ENCODE results near the gene RPS6KC1. TPM values are rescaled to one million over a fixed set of nuclear protein-coding genes. Genes with fewer than 3 reads are reported as not detected.

Gene RPS6KC1
- total and polyA plus RNA-seq, 2 of the 4 experiments (the other 2 are of a cell fraction): 7.9 to 23.7 TPM

GRCh38 chr1:213256438-213257087, 205.5 kb downstream of the RPS6KC1 start:
- H3K4me1 ChIP-seq (ENCODE audit: control insufficient read depth, insufficient read depth, low read length): no peaks in the 10 kb centered on the region
- no peak overlapping the region for H2AK5ac ChIP-seq (ENCODE audit: low read depth, low read length)
- TF ChIP-seq RAD21 (IDR thresholded peaks at IDR 0.05; ENCODE audit: low read length) (no peak), MAZ (IDR thresholded peaks at IDR 0.05; ENCODE audit: borderline replicate concordance, low read depth, low read length) (no peak), POLR2A (IDR thresholded peaks at IDR 0.05; ENCODE audit: low read depth, low read length) (no peak), MAFK (IDR thresholded peaks at IDR 0.05; ENCODE audit: low read depth, low read length) (no peak), CEBPB (IDR thresholded peaks at IDR 0.05; ENCODE audit: low read depth, low read length) (no peak), ELK1 (IDR thresholded peaks at IDR 0.05; ENCODE audit: borderline replicate concordance, low read depth, low read length) (no peak), RFX5 (IDR thresholded peaks at IDR 0.05; ENCODE audit: low read depth, low read length) (no peak), BHLHE40 (IDR thresholded peaks at IDR 0.05; ENCODE audit: low read depth, low read length) (no peak), RCOR1 (IDR thresholded peaks at IDR 0.05; ENCODE audit: insufficient replicate concordance, low read length) (no peak), USF2 (IDR thresholded peaks at IDR 0.05; ENCODE audit: low read depth, low read length) (no peak), CHD1 (IDR thresholded peaks at IDR 0.05; ENCODE audit: low read depth, low read length) (no peak), MXI1 (IDR thresholded peaks at IDR 0.05; ENCODE audit: borderline replicate concordance, low read depth, low read length) (no peak), NFE2L2 (IDR thresholded peaks at IDR 0.05; ENCODE audit: low read depth, low read length) (no peak), SMC3 (IDR thresholded peaks at IDR 0.05; ENCODE audit: low read depth, low read length) (no peak), FOS (IDR thresholded peaks at IDR 0.05; ENCODE audit: low read depth, low read length) (no peak)
- TF ChIP-seq, protein P1, sequence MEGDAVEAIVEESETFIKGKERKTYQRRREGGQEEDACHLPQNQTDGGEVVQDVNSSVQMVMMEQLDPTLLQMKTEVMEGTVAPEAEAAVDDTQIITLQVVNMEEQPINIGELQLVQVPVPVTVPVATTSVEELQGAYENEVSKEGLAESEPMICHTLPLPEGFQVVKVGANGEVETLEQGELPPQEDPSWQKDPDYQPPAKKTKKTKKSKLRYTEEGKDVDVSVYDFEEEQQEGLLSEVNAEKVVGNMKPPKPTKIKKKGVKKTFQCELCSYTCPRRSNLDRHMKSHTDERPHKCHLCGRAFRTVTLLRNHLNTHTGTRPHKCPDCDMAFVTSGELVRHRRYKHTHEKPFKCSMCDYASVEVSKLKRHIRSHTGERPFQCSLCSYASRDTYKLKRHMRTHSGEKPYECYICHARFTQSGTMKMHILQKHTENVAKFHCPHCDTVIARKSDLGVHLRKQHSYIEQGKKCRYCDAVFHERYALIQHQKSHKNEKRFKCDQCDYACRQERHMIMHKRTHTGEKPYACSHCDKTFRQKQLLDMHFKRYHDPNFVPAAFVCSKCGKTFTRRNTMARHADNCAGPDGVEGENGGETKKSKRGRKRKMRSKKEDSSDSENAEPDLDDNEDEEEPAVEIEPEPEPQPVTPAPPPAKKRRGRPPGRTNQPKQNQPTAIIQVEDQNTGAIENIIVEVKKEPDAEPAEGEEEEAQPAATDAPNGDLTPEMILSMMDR (conservative IDR thresholded peaks at IDR 0.05; ENCODE audit: low read depth, low read length): no peak
- ChIA-PET CTCF (interaction anchor here (0.6 kb wide), 1 partner anchor 13 kb away, joined by 3 read pairs; no protein-coding TSS in a partner anchor), POLR2A (ENCODE audit: unreplicated experiment) (interaction anchor here (0.6 kb wide), 1 partner anchor 15 kb away, joined by 3 read pairs; no protein-coding TSS in a partner anchor)
- H3K9me3 ChIP-seq (ENCODE audit: control insufficient read depth, insufficient read depth, low read length): no peaks in the 10 kb centered on the region
- no peak for ATAC-seq (ENCODE audit: low read depth)
- no peaks in the 10 kb centered on the region for H3K36me3 ChIP-seq (ENCODE audit: control insufficient read depth, insufficient read depth, low read length)
- in situ Hi-C loops (cut with MboI; ENCODE audit: low sequenced_read_pairs): no loop called here
- no peak for DNase-seq
- H3K79me1 ChIP-seq (ENCODE audit: low read depth in 1 of 2, low read length in 2 of 2): no peaks in the 10 kb centered on the region
- no peak overlapping the region for H3K9ac ChIP-seq (ENCODE audit: low read depth, low read length)
- no peak overlapping the region for H2BK120ac ChIP-seq (ENCODE audit: low read depth, low read length)
- no peak overlapping the region for H4K91ac ChIP-seq (ENCODE audit: insufficient read depth, low read depth, low read length)
- no peak overlapping the region for H3K18ac ChIP-seq (ENCODE audit: low read depth, low read length)
- no peak overlapping the region for H3K4me2 ChIP-seq (ENCODE audit: low read depth, low read length)
- H3K14ac ChIP-seq (replicated peaks; ENCODE audit: low read depth, low read length): no peak overlapping the region
- no peaks in the 10 kb centered on the region for H3K27me3 ChIP-seq (ENCODE audit: control insufficient read depth, insufficient read depth, low read length)
- no TSS peak for BruUV-seq (replicated peaks)
- no peaks in the 10 kb centered on the region for H4K20me1 ChIP-seq (ENCODE audit: insufficient read depth, low read length)
- H2BK15ac ChIP-seq (ENCODE audit: low read depth, low read length): no peak overlapping the region
- no peak overlapping the region for H2AK9ac ChIP-seq (replicated peaks; ENCODE audit: low read depth, low read length, poor library complexity)
- H3K4ac ChIP-seq (ENCODE audit: low read depth, low read length): no peak overlapping the region
- H3K56ac ChIP-seq (ENCODE audit: extremely low read depth, insufficient read depth, low read length): no peak overlapping the region
- H3K27ac ChIP-seq (ENCODE audit: insufficient read depth, low read length): no peak overlapping the region
- no peak overlapping the region for H2AFZ ChIP-seq (replicated peaks; ENCODE audit: low read length, poor library complexity)
- no peak overlapping the region for H4K8ac ChIP-seq (ENCODE audit: low read depth in 2 of 2, low read length in 2 of 2)
- dilution Hi-C loops (cut with HindIII; ENCODE audit: low sequenced_read_pairs, unreplicated experiment): no loop called here
- H3K4me3 ChIP-seq (ENCODE audit: insufficient read depth, low read depth, low read length): no peak overlapping the region
- intact Hi-C loops (cut with micrococcal nuclease): no loop called here
- no CpG with 5 or more reads among the region's 3 CpGs for WGBS, 2 experiments (ENCODE audit: extremely low coverage in 2 of 2, insufficient read length in 1 of 2)
- no peak overlapping the region for H2BK20ac ChIP-seq (ENCODE audit: low read depth, low read length)
- H2BK5ac ChIP-seq (ENCODE audit: low read depth, low read length, poor library complexity, severe bottlenecking): no peak overlapping the region
- no peak overlapping the region for H4K5ac ChIP-seq (ENCODE audit: low read depth, low read length)
- H3K23ac ChIP-seq (ENCODE audit: low read depth, low read length): no peak overlapping the region
- no peaks in the 10 kb centered on the region for H3K9me1 ChIP-seq (ENCODE audit: insufficient read depth, low read length)
